GM19238 (cell line): ENCODE results near the gene ICOSLG.
"Not testable (repeated sequence)": the region's sequence is repeated elsewhere in the genome, so short reads cannot be mapped to it uniquely, and the experiment has no call there.

Experiments used
- DNase-seq: peaks from one replicate; pipeline ENCODE4 v3.0.0; 2011; ENCODE audit warnings: low spot score; ENCODE audit not compliant: insufficient read length

ICOSLG gene

DNA sequence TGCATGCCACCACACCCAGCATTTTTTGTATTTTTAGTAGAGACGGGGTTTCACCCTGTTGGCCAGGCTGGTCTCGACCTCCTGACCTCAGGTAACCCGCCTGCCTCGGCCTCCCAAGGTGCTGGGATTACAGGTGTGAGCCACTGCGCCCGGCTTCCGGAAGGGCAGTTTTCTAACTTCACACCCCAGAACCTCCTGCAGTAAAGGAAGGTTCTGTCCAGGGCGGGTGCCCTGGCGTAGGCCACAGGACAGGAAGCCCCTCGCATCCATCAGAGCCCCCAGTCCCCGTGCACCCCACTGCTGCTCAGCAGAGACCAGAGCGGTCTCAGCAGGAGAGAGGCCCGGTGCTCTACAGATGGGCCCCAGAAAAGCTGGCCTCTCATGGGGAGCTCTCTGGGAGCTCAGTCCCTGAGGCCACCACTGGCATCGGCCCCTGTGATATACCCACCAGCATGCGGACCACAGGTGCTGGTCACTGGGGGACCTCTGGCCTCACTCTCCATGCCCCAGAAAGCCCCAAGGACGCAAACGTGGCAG is 25.1 kb upstream of the ICOSLG start:
- no peak for DNase-seq

DNA sequence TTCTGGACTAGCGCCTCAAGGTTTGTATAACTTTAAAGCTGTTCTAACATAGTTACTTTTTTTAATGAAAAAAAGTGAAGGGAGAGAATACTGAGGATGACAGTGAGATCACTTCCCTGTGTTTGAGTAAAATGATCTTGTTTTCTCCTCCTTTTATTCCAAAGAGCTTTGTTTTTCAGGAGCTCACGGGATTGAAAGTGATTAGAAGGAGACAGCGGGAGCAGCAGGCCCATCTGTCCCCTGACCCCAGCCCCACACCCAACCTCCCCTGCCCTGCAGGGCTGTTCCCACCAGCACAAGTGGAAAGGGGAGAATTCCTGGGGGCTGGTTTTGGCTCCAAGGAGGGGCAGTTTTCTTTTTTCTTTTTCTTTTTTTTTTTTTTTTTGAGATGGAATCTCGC is 23.0 kb upstream of the ICOSLG start:
- no peak for DNase-seq

DNA sequence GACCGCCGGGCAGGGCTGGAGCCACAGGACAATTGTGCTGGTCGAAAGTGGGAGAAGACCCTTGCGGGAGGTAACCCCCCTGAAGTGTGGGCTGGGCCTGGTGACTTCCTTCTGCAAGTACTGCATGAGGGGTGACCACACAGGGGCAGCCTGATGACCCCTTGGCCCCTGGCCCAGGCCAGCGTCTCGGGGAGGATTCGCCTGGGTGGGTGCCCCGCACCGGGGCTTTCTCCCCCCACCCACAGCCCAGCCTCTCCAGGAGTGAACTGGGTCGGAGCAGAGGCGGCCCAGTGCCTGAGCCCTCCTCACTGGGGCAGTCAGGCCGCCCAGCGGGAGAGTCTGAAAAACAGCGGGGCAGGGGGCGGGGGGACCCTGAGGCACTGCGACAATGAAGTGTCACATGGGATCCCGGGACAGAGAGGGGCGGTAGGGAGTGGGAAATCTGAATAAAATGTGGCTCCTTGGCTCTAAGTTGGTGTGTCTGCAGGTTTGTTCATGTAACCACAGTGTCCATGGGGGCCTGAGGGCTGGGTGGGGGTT is 22.5 kb upstream of the ICOSLG start:
- no peak for DNase-seq

DNA sequence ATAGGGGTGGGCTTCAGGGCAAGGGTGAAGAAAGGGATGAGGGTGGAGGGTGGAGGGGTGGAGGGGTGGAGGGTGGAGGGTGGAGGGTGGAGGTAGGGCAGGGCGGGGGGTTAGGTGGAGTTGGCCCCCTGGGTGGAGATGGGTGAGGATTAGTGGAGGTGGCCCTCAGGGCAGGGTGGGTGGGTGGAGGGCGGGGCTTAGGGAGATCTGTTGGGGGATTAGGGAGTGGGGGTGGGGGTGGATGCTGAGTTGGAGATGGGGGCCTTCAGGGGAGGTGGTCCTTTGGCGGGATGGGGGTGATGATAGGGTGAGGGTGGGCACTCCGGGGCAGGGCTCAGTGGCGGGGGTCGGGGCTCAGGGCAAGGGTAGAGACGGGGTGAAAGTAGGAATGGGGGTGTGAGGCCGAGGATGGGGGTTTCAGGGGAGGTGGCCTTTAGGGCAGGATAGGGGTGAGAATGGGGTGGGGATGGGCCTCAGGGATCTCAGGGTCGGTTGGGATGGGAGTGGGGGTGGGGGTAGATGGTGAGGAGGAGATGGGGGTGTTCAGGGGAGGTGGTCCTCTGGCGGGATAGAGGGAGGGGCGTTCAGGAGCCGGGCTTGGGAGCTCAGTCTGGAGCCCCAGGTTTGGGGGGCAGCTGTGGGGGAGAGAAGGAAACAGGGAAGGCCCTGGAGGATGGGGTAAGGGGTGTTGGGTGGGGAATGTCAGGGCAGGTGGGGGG is 21.8 kb upstream of the ICOSLG start:
- DNase-seq, result no peak

DNA sequence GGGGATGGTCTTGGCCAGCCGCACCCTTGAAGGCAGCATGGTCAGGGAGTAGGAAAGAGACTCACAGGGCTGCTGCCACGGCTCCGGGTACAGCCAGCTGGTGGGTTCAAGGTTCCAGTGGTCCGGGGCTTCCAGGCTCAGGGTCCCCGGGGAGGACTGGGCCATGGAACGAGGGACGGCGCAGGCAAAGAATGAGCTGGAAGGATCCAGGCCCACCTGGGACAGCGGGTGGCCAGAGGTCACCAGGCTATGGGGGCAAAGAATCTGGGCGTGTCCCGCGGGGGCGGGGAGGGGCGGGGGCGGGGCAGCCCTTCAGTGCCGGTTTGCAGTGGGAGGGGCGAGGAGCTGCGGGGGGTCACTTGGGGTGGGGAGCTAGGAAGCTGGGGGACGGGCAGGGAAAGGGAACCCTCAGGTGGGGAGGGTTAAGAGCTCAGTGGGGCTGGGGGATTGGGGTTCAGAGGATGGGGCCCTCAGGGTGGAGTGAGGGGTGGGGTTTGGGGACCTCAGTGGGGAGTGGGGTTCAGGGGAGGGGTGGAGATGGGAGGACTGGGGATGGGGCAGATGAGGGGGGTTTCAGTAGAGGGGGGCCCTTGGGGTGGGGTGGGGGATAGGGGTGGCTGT is 21.0 kb upstream of the ICOSLG start, which contains the start of gene DNMT3L:
Gene DNMT3L (minus strand): TSS at position 223 of the 621 bp plus-strand sequence. CDS start 638 bp downstream, outside the sequence.
- DNase-seq, result no peak

DNA sequence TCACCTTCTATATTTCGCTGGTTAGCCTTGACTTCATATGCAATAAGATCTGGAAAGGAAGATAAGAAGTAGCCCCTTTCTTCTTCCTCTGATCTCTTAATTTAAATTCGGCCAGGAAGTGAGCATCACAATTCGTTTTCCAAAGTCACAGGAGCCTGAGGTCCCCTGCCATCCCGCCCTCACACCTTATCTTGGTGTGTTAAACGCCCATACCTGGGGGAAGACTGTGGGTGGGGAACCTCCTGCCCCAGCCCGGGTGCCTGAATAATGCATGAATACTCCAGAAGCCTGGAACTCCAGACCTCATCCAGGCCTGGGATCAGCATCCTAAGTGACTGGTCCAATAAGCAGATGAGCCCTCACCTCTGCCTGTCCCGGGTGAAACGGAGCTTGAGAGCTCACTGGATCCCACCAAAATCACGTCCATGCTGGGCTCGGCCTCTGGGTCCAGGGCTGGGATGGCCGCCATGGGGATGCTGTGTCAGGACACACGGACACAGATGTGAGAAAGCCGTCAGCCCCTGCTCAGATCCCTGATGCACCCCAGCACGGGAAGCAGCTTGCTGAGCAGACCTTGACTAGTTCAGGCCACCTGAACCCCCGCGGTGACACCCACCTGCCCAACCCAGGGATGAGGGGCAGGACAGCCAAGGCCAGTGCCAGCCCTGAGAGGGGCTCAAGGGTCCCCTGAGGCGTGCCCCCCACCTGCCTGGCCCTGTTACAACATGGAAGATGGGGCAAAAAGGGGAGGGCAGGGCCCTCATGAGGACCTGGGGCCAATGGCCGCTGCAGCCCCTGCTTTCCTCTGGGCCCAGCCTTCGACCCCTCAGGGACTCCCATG is 20.3 kb upstream of the ICOSLG start:
- DNase-seq, result no peak

DNA sequence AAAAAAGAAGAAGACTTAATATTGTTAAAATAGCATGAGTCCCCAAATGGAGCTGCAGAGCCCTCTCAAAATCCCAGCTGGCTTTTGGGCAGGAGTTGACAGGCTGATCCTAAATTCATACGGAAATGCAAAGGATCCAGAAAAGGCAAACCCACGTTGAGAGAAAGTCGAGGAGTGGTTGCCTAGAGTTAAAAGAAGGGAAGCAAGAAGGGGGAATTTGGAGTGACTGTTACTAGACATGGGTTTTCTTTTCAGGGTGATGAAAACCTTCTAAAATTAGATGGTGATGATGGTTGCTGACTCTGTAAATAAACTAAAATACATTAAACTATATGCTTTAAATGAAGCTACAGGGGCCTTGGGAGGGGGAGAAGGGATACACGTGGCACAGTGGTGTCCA is 19.3 kb upstream of the ICOSLG start:
- DNase-seq, result no peak

DNA sequence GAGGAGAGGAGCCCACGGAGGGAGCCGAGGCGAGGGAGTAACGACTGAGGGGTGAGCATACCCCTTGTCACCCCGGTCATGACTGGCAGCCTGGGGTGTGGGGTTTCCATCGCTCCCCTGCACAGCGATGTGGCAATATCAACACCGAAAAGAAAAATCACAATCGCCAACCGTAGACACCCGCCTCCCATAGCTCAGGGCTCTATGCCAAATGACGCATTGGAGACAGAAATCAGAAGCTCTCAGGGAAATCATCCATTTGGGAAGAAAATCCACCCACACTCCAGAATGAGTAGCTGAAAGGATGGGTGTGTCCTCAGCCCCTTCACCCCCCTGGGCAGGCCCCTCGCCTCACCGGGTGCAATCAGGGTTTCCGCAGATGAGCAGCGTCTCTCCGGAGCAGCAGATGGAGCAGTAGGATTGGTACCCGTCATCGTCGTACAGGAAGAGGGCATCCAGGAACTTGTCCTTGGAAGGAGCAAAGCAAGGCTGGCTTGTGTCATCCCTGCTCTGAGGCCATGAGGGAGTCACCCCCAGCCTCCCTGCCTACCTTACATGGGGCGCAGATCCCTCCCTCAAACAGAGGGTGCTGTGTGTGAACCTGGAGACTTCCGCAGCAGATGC is 18.5 kb upstream of the ICOSLG start:
- no peak for DNase-seq

DNA sequence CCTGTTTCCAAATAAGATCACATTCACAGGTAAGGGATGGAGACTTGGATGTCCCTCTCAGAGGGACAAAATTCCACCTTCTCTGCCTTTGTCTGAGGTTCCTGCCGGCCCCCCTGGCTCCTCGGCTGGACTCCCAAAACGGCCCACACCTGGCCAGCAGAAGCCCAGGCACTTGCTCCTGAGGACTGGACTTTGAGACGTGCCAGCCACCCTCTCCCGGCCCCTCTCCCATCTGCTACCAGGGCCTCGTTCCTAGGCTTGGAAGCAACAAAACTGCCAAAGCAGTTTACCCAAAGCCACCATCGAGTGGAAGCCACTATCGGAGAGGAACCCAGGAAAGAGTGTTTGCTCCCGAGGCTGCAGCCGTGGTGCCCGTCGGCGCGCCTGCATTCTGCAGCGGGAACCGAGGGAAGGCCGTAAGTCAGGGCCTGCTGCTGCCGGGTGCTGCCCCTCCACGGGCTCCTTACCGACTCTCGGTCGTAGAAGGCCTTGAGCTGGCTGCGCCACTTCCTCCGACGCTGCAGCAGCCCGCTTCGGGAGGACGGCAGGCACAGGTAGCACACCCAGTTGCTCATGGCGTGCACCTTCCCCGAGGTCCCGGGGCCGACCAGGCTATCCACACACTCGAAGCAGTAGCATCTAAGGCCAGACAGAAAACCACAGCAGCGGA is 17.4 kb upstream of the ICOSLG start:
- DNase-seq, result no peak

DNA sequence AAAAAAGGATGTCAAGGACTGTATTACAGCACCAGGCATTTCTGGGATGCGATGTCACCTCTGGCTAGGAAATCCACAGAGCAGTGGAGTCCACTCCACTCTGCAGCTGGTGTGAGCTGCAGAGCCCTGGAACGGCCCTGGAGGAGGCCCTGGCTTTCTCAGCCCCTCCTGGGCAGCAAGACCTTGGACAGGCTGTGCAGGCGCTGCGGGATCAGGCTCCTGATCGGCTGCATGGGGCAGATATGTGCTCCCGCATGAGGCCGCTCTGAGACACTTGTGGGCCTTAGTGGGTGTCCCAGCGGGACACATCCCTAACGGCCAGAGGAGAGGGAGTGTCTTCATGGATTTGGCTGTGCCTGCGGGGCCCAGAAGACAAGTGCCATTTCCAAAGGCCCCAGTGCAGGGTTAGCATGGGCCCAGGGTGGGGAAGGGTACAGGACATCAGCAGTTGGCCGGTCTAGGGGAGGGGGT is 14.8 kb upstream of the ICOSLG start:
- no peak for DNase-seq

DNA sequence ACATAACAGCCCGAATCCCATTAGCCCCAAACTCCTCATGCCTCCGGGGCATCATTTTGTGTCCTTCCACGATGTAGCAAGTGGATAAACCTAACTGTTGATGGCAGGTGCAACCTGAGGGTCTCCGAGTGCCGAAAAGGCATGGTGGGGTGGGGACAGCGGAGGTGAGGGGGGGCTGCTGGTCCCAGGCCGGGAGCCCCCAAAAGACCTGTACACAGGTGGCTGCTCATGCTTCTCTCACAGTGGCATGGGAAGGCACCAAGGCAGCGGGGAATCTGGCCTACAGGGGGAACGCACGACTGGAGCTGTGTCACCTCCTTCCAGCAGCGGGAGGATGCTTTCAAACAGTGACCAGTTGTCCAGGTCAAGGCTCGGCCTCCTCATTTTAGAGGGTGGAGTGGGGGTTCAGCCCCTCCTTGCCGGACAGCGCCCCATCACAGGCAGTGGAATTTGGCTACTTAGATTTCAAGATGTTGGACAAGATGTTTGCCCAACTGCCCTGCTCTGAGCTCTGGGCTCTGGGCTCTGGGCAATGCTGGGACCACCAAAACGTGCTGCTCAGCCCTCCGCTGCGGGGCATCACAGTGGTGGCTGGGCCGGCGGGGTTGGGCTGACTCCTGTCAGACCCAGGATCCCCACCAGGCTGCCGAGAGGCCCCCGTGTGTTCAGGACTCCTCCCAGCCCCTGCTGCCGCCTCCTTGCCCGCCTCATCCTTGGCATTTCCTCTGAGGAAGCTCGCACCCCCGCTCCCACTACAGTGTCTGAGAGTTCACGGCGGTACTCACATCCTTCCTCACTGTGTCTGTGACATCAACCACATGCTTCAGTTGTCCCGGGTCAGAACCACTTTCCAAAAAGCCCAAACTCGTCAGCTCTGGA is 13.3 kb upstream of the ICOSLG start:
- DNase-seq, result no peak

DNA sequence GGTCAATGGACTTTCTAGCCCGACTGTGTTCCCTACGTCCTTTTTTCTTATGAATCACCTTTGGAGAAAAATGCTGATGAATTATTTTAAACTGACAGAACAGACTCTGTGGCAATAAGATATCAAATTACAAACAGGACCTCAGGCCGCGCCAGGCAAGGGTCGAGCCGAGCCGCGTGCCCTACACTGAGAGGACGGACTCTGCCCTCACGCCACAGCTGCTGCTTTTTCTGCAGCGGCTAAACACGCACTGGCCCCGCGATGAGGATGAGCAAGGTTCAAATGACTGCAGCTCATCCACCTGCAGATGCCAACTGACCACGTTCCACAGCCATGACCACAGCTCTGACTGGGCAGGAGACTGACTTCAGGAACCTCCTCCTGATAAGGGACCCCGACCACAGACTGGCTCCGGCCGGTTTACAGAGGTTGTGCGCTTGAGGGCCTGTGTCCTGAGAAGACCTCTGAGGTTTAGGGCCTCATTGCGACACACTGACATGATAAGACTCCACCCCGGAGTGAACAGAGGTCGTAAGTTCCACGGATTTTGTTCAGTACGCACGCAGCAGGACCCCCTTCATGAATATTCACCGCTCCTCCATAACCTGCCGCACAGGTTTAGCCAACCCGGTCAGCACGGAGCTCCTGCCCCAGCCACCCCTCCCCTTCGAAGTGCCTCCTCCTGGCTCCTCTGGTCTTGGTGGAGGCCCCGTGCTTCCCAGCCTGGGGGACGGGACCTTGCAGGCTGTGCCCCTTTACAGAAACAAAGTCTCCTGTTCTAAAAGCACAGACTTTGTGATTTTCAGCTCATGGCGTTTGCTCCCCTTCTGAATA is 8.7 kb upstream of the ICOSLG start:
- not testable (repeated sequence) for DNase-seq

DNA sequence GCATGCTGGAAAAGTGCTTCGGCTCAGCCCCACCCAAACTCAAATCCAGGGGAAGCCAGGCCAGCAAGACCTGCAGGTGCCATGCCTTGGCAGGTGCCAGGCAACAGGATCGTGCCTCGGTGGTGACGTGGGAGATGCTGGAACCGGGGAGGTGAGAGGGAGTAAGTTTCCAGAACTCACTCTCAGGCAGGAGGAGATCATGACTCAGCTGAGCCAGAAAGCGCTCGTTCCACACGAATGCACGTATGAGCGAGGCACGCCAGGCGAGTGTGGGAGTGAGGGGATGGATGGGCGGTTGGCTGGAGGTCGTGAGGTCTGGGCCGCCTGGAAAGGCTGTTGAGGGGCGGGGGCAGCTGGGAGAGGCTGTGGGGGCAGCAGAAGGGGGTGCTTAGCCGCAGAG is 7.2 kb upstream of the ICOSLG start:
- not testable (repeated sequence) for DNase-seq

DNA sequence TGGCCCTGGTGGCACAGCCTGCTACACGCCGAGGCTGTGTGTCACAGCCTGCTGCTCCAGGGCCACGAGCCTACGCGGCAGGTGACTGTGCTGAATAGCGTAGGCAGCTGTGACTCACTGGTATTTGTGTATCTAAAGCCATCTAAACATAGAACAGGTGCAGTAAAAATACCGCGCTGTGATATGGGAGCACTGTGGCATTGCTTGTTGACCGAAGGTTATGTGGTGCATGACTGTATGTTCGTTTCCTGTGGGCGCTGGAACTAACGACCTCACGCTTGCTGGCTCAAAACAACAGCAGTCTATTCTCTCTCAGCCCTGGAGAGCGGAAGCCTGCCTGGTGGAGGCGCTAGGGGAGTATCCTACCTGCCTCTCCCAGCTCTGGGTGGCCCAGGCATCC is 3.2 kb upstream of the ICOSLG start:
- DNase-seq, result not testable (repeated sequence)

DNA sequence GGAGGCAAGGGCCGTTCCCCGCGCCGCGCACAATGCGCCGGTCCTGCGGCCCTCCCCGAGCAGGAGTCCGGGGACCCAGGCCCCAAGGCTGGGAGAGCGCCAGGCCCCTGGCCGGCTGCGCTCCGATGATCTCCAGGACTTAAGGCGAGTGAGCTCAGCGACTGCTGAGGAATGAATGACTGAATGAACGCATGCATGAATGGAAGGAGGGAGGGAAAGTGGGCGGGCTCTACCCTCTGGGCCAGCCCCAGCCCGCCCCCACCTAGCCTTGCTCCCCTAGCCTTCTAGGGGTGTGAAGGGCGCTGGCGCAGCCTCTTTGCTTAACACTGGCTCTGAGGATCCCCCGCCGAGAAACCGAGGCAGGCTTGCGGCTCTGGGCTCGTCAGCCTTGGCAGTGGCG is 538 bp upstream of the ICOSLG start:
- not testable (repeated sequence) for DNase-seq

DNA sequence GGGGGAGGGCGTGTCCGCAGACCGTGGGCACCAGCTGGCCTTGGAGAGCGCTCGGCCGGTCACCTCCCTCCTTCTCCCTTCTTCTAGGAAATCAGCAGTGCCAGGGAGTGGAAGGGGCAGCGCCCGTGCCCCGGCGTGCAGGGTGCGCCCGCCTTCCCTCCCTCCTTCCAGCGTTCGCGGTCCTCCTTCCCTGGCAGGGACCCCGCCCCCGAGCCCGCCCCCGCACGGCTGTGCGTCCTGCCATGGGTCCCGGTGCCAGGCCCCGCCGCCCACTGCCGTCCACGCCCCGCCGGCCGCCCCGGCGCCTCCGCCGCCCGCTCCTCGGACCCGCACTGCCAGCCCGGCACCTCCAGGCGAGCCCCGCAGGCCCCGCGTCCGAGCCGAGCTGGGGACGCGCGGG is 390 bp downstream of the ICOSLG start:
- DNase-seq, result not testable (repeated sequence)

DNA sequence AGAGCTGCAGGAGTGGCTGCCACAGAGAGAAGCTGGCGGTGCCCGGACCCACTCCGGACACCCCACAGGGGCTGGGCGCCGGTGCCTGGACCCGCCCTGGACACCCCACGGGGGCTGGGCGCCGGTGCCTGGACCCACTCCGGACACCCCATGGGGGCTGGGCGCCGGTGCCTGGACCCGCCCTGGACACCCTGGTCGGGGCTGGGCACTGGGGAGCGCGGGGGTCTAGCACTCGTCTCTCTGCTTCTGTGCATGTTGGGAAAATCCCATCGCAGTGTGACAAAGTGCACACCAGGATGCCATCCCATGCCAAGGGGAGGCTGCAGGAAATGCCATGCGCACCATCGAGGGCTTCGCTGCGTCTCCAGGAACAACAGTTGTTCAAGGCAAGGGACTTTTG is 11.2 kb downstream of the ICOSLG start:
- not testable (repeated sequence) for DNase-seq

DNA sequence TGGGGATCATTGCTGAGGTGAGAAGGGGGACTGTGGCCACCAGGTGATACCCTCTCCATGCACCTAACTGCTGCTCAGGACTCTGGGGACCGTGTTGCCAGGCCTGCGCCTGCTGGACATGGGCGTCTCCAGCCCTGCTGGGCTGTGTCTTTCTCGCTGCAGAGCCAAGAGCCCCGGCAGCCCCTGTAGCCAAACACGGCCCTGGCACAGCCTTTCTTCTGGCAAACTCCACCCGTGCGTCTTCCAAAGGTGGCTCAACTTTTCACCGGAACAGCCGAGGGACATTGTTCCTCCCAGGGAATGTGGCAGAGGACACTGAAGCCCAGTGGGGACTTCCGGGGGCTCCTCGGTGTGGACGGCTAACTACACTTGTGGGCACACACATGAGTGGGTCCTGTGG is 12.6 kb downstream of the ICOSLG start:
- not testable (repeated sequence) for DNase-seq

DNA sequence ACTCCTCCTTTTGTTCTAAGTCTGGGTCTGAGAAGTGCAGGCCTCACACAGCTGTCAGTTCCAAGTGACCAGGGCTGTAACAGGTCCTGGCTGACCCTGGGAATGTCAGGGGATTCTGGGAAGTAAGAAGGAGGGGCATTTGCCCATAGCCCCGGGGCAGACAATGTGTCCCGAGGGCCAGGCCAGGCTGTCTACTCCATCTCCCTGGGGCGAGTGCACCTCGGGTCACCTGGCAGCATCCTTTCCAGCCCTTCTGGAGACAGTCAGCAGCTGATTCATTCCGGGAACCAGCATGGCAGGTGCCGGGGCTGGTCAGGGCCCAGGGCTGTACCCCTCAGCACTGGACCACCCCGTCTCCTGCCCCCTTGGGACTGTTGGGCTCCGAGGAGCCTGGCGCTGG is 13.1 kb downstream of the ICOSLG start:
- not testable (repeated sequence) for DNase-seq
